HCT116 (cell line): ENCODE measurements around the gene CHI3L2.

Source experiments
- CTCF ChIP-seq, 3 experiments: fragments of 200-600 bp in 1 of 3; sonication (generic) in 1 of 3; IDR thresholded peaks in 2 of 3; conservative IDR thresholded peaks in 1 of 3; 2 replicates each; pipeline ENCODE4 v1.5.1; 2012 to 2017; ENCODE audit warnings: low read depth in 2 of 3, low read length in 2 of 3, antibody characterized with exemption in 1 of 3, borderline replicate concordance in 1 of 3, control low read depth in 1 of 3, mild to moderate bottlenecking in 1 of 3, mixed read lengths in 1 of 3, mixed run types in 1 of 3, moderate library complexity in 1 of 3; ENCODE audit not compliant: insufficient read depth in 1 of 3
- EZH2 ChIP-seq: fragments of 200-600 bp; sonication (generic); IDR thresholded peaks from 2 replicates; pipeline ENCODE4 v1.6.1; 2017; ENCODE audit warnings: antibody characterized with exemption, mixed run types
- EZH2phosphoT487 ChIP-seq: fragments of 200-600 bp; IDR thresholded peaks from 2 replicates; pipeline ENCODE4 v1.6.1; 2018; ENCODE audit warnings: antibody characterized with exemption, borderline replicate concordance
- POLR2A ChIP-seq: IDR thresholded peaks from 2 replicates; pipeline ENCODE4 v1.7.0; 2011; ENCODE audit warnings: borderline replicate concordance; ENCODE audit not compliant: insufficient read depth, insufficient read length; ENCODE audit errors: extremely low read depth
- ZFX ChIP-seq: fragments of 450-650 bp; IDR thresholded peaks from 2 replicates; pipeline ENCODE4 v1.6.1; 2017
- ZNF274 ChIP-seq: fragments of 200-500 bp; sonication (Bioruptor generic); IDR thresholded peaks from 2 replicates; pipeline ENCODE4 v1.6.1; 2014; ENCODE audit warnings: mild to moderate bottlenecking, low read depth, low read length, inconsistent platforms

- no peak for TF ChIP-seq POLR2A
- no peak for TF ChIP-seq CTCF (IDR thresholded peaks at IDR 0.05 in 2 of 3, conservative IDR thresholded peaks at IDR 0.05 in 1 of 3; ENCODE audit: borderline replicate concordance in 1 of 3, insufficient read depth in 1 of 3, low read depth in 2 of 3, low read length in 2 of 3)
- no peak for TF ChIP-seq EZH2phosphoT487
- TF ChIP-seq EZH2: no peak
- no peak for TF ChIP-seq ZNF274
- TF ChIP-seq ZFX: no peak
Measured at GRCh38 chr1:111256988-111257658, 29.6 kb downstream of the CHI3L2 start.
